HEK293 (cell line): ENCODE measurements around the gene OPA3.

Experiments
- CTCF ChIA-PET: fragments of 350-600 bp; formaldehyde crosslinking; extraction: SDS; loops from one replicate; lab custom pipeline; 2021; ENCODE audit warnings: antibody characterized with exemption; lab: Yijun Ruan, JAX
- POLR2A ChIA-PET: fragments of 300-600 bp; formaldehyde crosslinking; extraction: SDS; loops from one replicate; lab custom pipeline; 2020; ENCODE audit warnings: antibody characterized with exemption, inconsistent platforms; lab: Yijun Ruan, JAX
- H3K27ac ChIP-seq: fragments of 200-500 bp; sonication (Bioruptor generic); 2 replicates; pipeline ENCODE4 v1.5.1; 2014; ENCODE audit warnings: low read depth, low read length, control low read depth, inconsistent platforms; ENCODE audit errors: extremely low read depth
- H3K36me3 ChIP-seq, 2 experiments: fragments of 200-500 bp in 1 of 2; sonication (Bioruptor generic) in 1 of 2; 1 replicate in 1 of 2; 2 replicates in 1 of 2; pipeline ENCODE4 v1.5.1; 2014 to 2017; ENCODE audit warnings: inconsistent platforms in 2 of 2, low read length in 2 of 2; ENCODE audit not compliant: control insufficient read depth in 2 of 2, insufficient read depth in 1 of 2
- H3K4me1 ChIP-seq: fragments of 200-500 bp; sonication (Bioruptor generic); 2 replicates; pipeline ENCODE4 v1.5.1; 2014; ENCODE audit warnings: mild to moderate bottlenecking, low read length, inconsistent platforms; ENCODE audit not compliant: control insufficient read depth, insufficient read depth
- H3K4me3 ChIP-seq: 2 replicates; pipeline ENCODE4 v1.5.1; 2011; ENCODE audit warnings: low read depth, mild to moderate bottlenecking, control low read depth, low read length, moderate library complexity
- H3K9me3 ChIP-seq: fragments of 200-500 bp; sonication (Bioruptor generic); 2 replicates; pipeline ENCODE4 v1.5.1; 2014; ENCODE audit warnings: low read depth, low read length, inconsistent platforms; ENCODE audit not compliant: control insufficient read depth, insufficient read depth
- KLF10 ChIP-seq: fragments of 450-650 bp; IDR thresholded peaks from 2 replicates; pipeline ENCODE4 v1.5.1; 2018; ENCODE audit warnings: missing biosample characterization, mild to moderate bottlenecking, missing genetic modification characterization
- PRDM10 ChIP-seq: fragments of 450-650 bp; formaldehyde crosslinking; IDR thresholded peaks from 2 replicates; pipeline ENCODE4 v1.5.1; 2016; ENCODE audit warnings: missing biosample characterization, missing genetic modification characterization
- ZBTB10 ChIP-seq: fragments of 450-650 bp; formaldehyde crosslinking; IDR thresholded peaks from 2 replicates; pipeline ENCODE4 v1.5.1; 2016; ENCODE audit warnings: missing biosample characterization, missing genetic modification characterization
- ZBTB48 ChIP-seq: fragments of 450-650 bp; formaldehyde crosslinking; IDR thresholded peaks from 2 replicates; pipeline ENCODE4 v1.5.1; 2016; ENCODE audit warnings: missing biosample characterization, missing genetic modification characterization
- ZNF366 ChIP-seq: fragments of 450-650 bp; formaldehyde crosslinking; conservative IDR thresholded peaks from 2 replicates; pipeline ENCODE4 v1.5.1; 2016; ENCODE audit warnings: missing biosample characterization, missing genetic modification characterization
- ZNF398 ChIP-seq: fragments of 450-650 bp; formaldehyde crosslinking; IDR thresholded peaks from 2 replicates; pipeline ENCODE4 v1.5.1; 2017; ENCODE audit warnings: missing biosample characterization, missing genetic modification characterization

The OPA3 gene

GRCh38 chr19:45528149-45528743 lies 56.4 kb downstream of the OPA3 start:
- H3K27ac ChIP-seq = no peak overlapping the region
- peak; percentile 58 for TF ChIP-seq ZNF398 (tag by site-specific recombination)
- peak; percentile 98 for TF ChIP-seq PRDM10 (tag by site-specific recombination)
- TF ChIP-seq ZNF366 (tag by site-specific recombination) = no peak
- TF ChIP-seq, all 188 proteins: peak for 2
- H3K4me3 ChIP-seq = peak overlapping the region; percentile 19
- no peaks in the 10 kb centered on the region for H3K9me3 ChIP-seq
- ChIA-PET CTCF (interaction anchor here (1.0 to 7.6 kb wide), 4 partner anchors 27 to 114 kb away, joined by 3 to 40 read pairs (median 6); no protein-coding TSS in a partner anchor), POLR2A (no interaction called here)
- H3K36me3 ChIP-seq = peaks cover 14 to 34% of the 10 kb centered on the region in 2 experiments; a peak in 2 of 3 replicates
- H3K4me1 ChIP-seq = no peaks in the 10 kb centered on the region

- Histone ChIP-seq H3K36me3 (peaks cover 14 to 34% of the 10 kb centered on the region in 2 experiments; a peak in 2 of 3 replicates), H3K9me3 (no peaks in the 10 kb centered on the region), H3K4me1 (no peaks in the 10 kb centered on the region), H3K4me3 (no peak overlapping the region), H3K27ac (no peak overlapping the region)
- CTCF ChIA-PET = interaction anchor here (0.5 to 7.6 kb wide), 6 partner anchors 28 to 123 kb away, joined by 3 to 40 read pairs (median 4); no protein-coding TSS in a partner anchor
- POLR2A ChIA-PET = interaction anchor here (0.7 kb wide), 1 partner anchor 638 kb away, joined by 3 read pairs; no protein-coding TSS in a partner anchor
- TF ChIP-seq ZBTB48 (tag by site-specific recombination) = 0 out of 2 replicates have a peak, but pooled peaks have one; percentile 10
- no peak for TF ChIP-seq KLF10 (tag by site-specific recombination)
Measured at GRCh38 chr19:45527731-45528130, 56.9 kb downstream of the OPA3 start.

GRCh38 chr19:45526971-45527370 lies 57.6 kb downstream of the OPA3 start:
- H3K4me1 ChIP-seq = no peaks in the 10 kb centered on the region
- ChIA-PET CTCF (interaction anchor here (0.5 to 7.6 kb wide), 8 partner anchors 9 to 124 kb away, joined by 3 to 40 read pairs (median 4); no protein-coding TSS in a partner anchor), POLR2A (interaction anchor here (0.7 kb wide), 1 partner anchor 637 kb away, joined by 3 read pairs; no protein-coding TSS in a partner anchor)
- no peaks in the 10 kb centered on the region for H3K9me3 ChIP-seq
- peaks cover 14 to 34% of the 10 kb centered on the region in 2 experiments; a peak in 2 of 3 replicates for H3K36me3 ChIP-seq
- TF ChIP-seq ZBTB10 (tag by site-specific recombination) (no peak), ZNF398 (tag by site-specific recombination) (peak; percentile 40; the same call in 1 of the 2 replicates)
- no peak overlapping the region for H3K27ac ChIP-seq
- H3K4me3 ChIP-seq = no peak overlapping the region
